Measurements from ENCODE around the gene ULK2.

The ULK2 gene

GRCh38 chr17:19867329-19868078 lies at the start of gene ULK2:
TSS of gene ULK2 (minus strand) at chr17:19867936. CDS start at chr17:19867417, 519 bp downstream.
- TF ChIP-seq Cebpa-rat (IDR thresholded peaks at IDR 0.05) = no peak

GRCh38 chr17:19915245-19915978 lies 47.7 kb upstream of the ULK2 start:
- Histone ChIP-seq H3K4me2 (no peak overlapping the region), H3K9me3 (no peaks in the 10 kb centered on the region), H3K36me3 (peaks cover 99% of the 10 kb centered on the region), H3K27ac (no peak overlapping the region), H4K20me1 (no peaks in the 10 kb centered on the region), H3K4me3 (no peak overlapping the region), H3K9ac (no peak overlapping the region), H3K27me3 (no peaks in the 10 kb centered on the region), H3K4me1 (no peaks in the 10 kb centered on the region)
- TF ChIP-seq Cebpa-rat (IDR thresholded peaks at IDR 0.05) = no peak

More at GRCh38 chr17:19867329-19868078, at the start of gene ULK2:
- Histone ChIP-seq H3K9me3 (no peaks in the 10 kb centered on the region), H3K4me1 (peaks cover 16% of the 10 kb centered on the region), H3K27me3 (peaks cover 14% of the 10 kb centered on the region), H3K36me3 (no peaks in the 10 kb centered on the region), H3K4me2 (peak within 1 kb of the TSS; percentile 89), H3K27ac (peak within 1 kb of the TSS; percentile 88), H4K20me1 (no peaks in the 10 kb centered on the region), H3K4me3 (peak within 1 kb of the TSS; percentile 79), H3K9ac (peak within 1 kb of the TSS; percentile 83)

DNA sequence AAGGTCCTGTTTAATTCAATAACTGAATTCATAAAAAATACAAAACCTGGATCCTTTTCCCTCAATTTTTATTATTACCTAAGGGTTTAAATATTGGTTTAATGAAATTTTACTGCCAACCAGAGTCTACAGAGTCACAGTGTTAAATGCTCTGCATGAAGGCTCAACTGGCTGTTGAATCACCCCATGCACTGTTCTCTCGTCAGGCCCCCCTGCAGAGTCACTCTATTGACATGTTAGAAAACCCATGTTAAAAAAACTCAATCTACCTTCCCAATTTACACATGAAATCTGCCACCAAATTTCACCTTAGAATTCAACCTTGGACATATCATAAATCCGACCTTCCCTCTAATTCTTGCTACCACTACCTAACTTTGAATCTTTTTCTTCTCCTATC lies 43.3 kb upstream of the ULK2 start:
- Histone ChIP-seq H3K4me2 (no peak overlapping the region), H3K4me1 (no peaks in the 10 kb centered on the region), H3K9ac (no peak overlapping the region), H3K36me3 (peaks cover 100% of the 10 kb centered on the region), H3K4me3 (no peak overlapping the region), H4K20me1 (no peaks in the 10 kb centered on the region), H3K27me3 (no peaks in the 10 kb centered on the region), H3K9me3 (no peaks in the 10 kb centered on the region), H3K27ac (no peak overlapping the region)
- TF ChIP-seq Cebpa-rat (IDR thresholded peaks at IDR 0.05) = no peak

DNA sequence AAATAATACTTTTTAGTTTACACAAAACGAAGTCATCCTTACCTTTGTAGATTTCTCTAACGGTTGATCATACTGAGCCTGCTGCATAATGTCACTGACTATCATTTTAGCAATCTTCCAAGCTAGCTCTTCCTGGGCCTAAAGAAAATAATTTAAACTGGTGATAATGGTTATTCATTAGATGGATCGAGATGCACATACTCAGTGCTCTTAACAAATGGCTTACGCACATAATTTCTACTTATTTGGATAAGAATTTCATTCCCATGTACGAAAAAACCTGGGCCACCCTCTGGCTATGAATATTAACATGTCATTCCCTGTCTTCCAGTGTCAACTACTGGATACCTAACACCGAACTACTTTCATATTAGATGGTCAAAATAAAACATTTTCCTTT lies 41.4 kb upstream of the ULK2 start:
- H3K27ac ChIP-seq = no peak overlapping the region
- no peak overlapping the region for H3K9ac ChIP-seq
- H3K4me3 ChIP-seq = no peak overlapping the region
- no peaks in the 10 kb centered on the region for H3K9me3 ChIP-seq
- H3K4me2 ChIP-seq = no peak overlapping the region
- H4K20me1 ChIP-seq = no peaks in the 10 kb centered on the region; the same call in 1 of the 2 replicates
- peaks cover 99% of the 10 kb centered on the region for H3K36me3 ChIP-seq
- H3K4me1 ChIP-seq = no peaks in the 10 kb centered on the region
- H3K27me3 ChIP-seq = no peaks in the 10 kb centered on the region
- no peak for TF ChIP-seq Cebpa-rat (IDR thresholded peaks at IDR 0.05)

- Histone ChIP-seq H3K36me3 (peaks cover 99% of the 10 kb centered on the region), H3K4me1 (no peaks in the 10 kb centered on the region), H3K27ac (no peak overlapping the region), H3K4me2 (no peak overlapping the region), H3K9me3 (no peaks in the 10 kb centered on the region), H4K20me1 (no peaks in the 10 kb centered on the region; the same call in 1 of the 2 replicates), H3K9ac (no peak overlapping the region), H3K4me3 (no peak overlapping the region), H3K27me3 (no peaks in the 10 kb centered on the region)
- TF ChIP-seq Cebpa-rat (IDR thresholded peaks at IDR 0.05) = no peak
These were observed 37.8 kb upstream of the ULK2 start for GRCh38 chr17:19905502-19905901.

DNA sequence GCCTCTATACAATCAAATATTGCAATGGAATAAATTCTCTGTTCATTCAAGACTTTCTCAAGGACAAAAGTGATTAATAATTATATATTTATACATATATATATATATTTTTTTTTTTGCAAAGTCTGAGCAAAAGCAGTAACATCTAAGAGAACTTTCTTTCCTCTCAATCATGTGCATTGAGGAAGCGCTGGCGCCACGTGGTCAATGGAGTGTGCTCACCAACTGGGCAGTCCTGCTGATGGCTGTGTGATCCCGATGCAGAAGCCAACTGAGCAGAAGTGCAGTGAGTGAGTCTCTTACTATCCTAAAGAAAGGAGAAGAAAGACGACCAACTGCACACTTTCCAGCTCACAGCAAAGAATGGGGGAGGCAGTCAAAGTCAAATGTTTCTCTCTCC lies 37.2 kb upstream of the ULK2 start:
- Histone ChIP-seq H3K36me3 (peaks cover 99% of the 10 kb centered on the region), H4K20me1 (no peaks in the 10 kb centered on the region; the same call in 1 of the 2 replicates), H3K9me3 (no peaks in the 10 kb centered on the region), H3K9ac (no peak overlapping the region), H3K4me2 (no peak overlapping the region), H3K27me3 (no peaks in the 10 kb centered on the region), H3K4me3 (no peak overlapping the region), H3K4me1 (no peaks in the 10 kb centered on the region), H3K27ac (no peak overlapping the region)
- TF ChIP-seq Cebpa-rat (IDR thresholded peaks at IDR 0.05) = no peak

DNA sequence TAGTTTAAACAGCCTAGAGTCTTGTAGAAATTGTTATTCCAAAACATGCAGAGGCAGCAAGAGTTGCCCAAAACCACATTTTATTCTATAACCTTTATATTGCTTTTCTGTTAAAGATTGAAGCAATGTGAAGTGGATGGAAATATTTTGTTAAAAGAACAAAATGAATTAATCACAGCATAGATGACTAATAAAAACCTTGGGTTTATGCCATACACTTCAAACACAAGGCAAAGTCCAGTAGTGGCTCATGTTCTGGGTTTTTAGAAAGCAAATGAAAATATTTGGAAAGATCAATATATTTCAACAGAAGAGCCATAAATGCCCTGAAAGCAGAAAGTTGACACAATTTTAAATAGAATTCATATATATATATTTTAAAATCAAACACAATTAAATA lies 36.7 kb upstream of the ULK2 start:
- no peak overlapping the region for H3K27ac ChIP-seq
- peaks cover 97% of the 10 kb centered on the region for H3K36me3 ChIP-seq
- no peak overlapping the region for H3K4me2 ChIP-seq

DNA sequence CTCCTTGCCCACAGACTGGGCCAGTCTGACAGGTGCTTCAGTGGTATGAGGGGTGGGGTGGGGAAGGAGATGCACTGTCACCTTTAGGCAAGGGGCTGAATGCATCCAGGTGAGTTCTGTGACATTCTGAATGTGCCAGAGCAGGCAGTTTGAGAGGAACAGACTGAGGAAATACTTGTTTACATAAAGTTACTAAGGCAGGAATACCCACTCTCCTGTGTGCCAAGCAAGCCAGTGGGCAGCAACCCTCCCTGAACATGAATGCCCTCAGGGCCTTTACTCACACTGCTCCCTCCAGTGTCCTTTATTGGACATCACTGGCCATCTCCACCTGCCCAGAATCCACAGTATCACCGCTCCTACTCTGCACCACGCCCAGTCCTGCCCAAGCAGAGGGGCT lies 33.1 kb upstream of the ULK2 start:
- Histone ChIP-seq H3K4me2 (no peak overlapping the region), H3K9me3 (no peaks in the 10 kb centered on the region), H3K4me1 (no peaks in the 10 kb centered on the region), H3K27ac (no peak overlapping the region), H3K27me3 (no peaks in the 10 kb centered on the region), H4K20me1 (no peaks in the 10 kb centered on the region; the same call in 1 of the 2 replicates), H3K4me3 (no peak overlapping the region), H3K9ac (no peak overlapping the region), H3K36me3 (peaks cover 61% of the 10 kb centered on the region)
- no peak for TF ChIP-seq Cebpa-rat (IDR thresholded peaks at IDR 0.05)

More for the DNA sequence above, 36.7 kb upstream of the ULK2 start:
- Histone ChIP-seq H3K4me1 (no peaks in the 10 kb centered on the region), H3K9ac (no peak overlapping the region), H3K27me3 (no peaks in the 10 kb centered on the region), H3K4me3 (no peak overlapping the region), H4K20me1 (no peaks in the 10 kb centered on the region; the same call in 1 of the 2 replicates), H3K9me3 (no peaks in the 10 kb centered on the region)
- no peak for TF ChIP-seq Cebpa-rat (IDR thresholded peaks at IDR 0.05)

DNA sequence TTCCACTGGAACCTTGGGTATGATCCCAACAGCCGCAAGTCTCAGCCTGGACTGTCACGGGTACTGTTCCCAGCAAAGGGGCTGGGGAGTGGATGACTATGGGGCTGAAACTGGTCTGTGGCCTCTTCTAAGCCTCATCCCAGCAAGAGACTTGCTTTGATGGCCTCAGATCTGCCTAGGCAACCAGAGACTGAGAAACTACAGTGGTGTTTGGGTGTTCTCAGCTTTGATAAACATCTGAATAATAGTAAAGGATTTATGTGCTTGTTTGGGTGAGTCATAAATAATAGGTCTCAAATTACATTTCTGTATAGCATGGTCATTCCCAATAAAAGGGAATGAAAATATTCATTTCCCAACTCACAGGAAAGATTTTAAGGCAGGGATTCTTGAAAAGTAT lies 30.2 kb upstream of the ULK2 start:
- Histone ChIP-seq H3K4me3 (no peak overlapping the region), H3K9me3 (no peaks in the 10 kb centered on the region), H3K36me3 (peaks cover 33% of the 10 kb centered on the region), H4K20me1 (no peaks in the 10 kb centered on the region), H3K4me2 (no peak overlapping the region), H3K4me1 (no peaks in the 10 kb centered on the region), H3K9ac (no peak overlapping the region), H3K27ac (no peak overlapping the region), H3K27me3 (no peaks in the 10 kb centered on the region)
- TF ChIP-seq Cebpa-rat (IDR thresholded peaks at IDR 0.05) = no peak

Measured in BLaER1 (cell line).